ENCODE data around the gene PAIP2.

DNA sequence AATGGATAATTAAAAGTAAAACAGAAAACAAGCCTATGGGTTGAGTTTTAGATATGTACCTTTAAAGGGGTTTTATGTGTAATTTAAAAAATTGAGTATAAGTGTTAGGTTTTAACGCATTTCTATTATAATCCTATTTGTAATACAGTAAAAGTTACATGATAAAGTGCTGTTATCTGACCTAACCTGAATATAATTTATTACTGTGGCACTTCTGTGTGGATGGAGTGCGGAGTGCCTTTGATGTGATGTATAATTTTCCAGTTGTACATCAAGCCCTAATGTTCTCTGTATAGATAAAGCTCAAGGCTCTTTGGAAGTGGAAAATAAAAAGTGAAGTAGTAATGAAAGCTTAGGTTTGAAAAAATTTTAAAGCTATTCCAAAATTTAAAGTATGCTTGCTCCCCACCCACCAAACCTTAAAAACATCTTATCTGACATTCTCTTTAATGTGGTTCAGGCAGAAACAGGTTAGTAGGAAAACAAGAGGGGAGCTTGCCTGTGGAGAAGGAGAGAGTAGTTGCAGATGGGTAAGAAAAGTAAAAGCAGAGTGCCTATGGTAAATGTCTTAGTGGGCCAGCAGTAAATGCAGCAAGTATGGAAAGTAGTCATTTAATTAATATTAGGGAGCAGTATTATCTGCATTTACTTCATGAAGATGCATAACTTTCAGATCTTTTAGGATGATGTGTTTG is 44.1 kb upstream of the PAIP2 start:
- TF ChIP-seq, protein P1, sequence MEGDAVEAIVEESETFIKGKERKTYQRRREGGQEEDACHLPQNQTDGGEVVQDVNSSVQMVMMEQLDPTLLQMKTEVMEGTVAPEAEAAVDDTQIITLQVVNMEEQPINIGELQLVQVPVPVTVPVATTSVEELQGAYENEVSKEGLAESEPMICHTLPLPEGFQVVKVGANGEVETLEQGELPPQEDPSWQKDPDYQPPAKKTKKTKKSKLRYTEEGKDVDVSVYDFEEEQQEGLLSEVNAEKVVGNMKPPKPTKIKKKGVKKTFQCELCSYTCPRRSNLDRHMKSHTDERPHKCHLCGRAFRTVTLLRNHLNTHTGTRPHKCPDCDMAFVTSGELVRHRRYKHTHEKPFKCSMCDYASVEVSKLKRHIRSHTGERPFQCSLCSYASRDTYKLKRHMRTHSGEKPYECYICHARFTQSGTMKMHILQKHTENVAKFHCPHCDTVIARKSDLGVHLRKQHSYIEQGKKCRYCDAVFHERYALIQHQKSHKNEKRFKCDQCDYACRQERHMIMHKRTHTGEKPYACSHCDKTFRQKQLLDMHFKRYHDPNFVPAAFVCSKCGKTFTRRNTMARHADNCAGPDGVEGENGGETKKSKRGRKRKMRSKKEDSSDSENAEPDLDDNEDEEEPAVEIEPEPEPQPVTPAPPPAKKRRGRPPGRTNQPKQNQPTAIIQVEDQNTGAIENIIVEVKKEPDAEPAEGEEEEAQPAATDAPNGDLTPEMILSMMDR (IDR thresholded peaks at IDR 0.05; ENCODE audit: low read length), result no peak
- no peak for TF ChIP-seq EZH2 (IDR thresholded peaks at IDR 0.05; ENCODE audit: borderline replicate concordance, low read length)
